Sigmoid colon (tissue), 3 donors: Measurements from ENCODE around the gene TTLL11.

Source experiments
- POLR2A ChIP-seq, 2 donors: fragments of 450-650 bp; IDR thresholded peaks; one replicate each; pipeline ENCODE4 v1.6.1; 2016; ENCODE audit warnings: antibody characterized with exemption in 2 of 2, mild to moderate bottlenecking in 2 of 2, moderate library complexity in 2 of 2
- TF ChIP-seq, protein P1 (sequence below), 4 experiments: fragments of 450-650 bp in 3 of 4; fragments of 200-600 bp in 1 of 4; IDR thresholded peaks; one replicate each; pipeline ENCODE4 v1.5.1; 2016 to 2019; ENCODE audit warnings: antibody characterized with exemption in 4 of 4, mild to moderate bottlenecking in 3 of 4, moderate library complexity in 2 of 4

DNA sequence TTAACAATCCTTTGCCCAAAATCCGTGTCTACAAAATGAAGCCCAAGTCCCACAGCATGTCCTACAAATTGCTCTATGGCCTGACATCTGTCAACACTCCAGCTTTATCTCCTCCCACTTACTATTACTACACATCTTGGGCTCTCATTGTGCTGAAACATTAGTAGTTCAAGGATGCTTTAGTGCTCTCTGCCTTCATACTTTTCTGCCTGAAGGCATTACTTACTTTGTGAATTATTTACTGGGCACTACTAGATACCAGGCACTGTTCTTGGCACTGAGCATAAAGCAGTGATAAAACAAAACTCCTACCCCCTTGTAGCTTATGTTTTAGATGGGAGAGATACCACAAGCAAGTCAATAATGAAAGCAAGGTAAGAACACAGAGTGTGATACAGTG lies 113.4 kb downstream of the TTLL11 start:
- TF ChIP-seq, protein P1, sequence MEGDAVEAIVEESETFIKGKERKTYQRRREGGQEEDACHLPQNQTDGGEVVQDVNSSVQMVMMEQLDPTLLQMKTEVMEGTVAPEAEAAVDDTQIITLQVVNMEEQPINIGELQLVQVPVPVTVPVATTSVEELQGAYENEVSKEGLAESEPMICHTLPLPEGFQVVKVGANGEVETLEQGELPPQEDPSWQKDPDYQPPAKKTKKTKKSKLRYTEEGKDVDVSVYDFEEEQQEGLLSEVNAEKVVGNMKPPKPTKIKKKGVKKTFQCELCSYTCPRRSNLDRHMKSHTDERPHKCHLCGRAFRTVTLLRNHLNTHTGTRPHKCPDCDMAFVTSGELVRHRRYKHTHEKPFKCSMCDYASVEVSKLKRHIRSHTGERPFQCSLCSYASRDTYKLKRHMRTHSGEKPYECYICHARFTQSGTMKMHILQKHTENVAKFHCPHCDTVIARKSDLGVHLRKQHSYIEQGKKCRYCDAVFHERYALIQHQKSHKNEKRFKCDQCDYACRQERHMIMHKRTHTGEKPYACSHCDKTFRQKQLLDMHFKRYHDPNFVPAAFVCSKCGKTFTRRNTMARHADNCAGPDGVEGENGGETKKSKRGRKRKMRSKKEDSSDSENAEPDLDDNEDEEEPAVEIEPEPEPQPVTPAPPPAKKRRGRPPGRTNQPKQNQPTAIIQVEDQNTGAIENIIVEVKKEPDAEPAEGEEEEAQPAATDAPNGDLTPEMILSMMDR (IDR thresholded peaks at IDR 0.05), result no peak
- no peak for TF ChIP-seq POLR2A (IDR thresholded peaks at IDR 0.05)
